ENCODE measurements around the gene ELL.

The ELL gene

GRCh38 chr19:18401580-18402112 lies 120.2 kb downstream of the ELL start:
- Histone ChIP-seq H3K9me3 (ENCODE audit: low read depth, low read length) (no peaks in the 10 kb centered on the region), H3K27ac (no peak overlapping the region), H3K9ac (ENCODE audit: insufficient read length) (no peak overlapping the region), H3K36me3 (ENCODE audit: insufficient read depth, low read length) (no peaks in the 10 kb centered on the region), H3K4me3 (no peak overlapping the region)
- no peak for DNase-seq (ENCODE audit: low read depth, low spot score)
- TF ChIP-seq FOXP2 (optimal IDR thresholded peaks at IDR 0.05; ENCODE audit: control extremely low read depth, extremely low read length, insufficient read depth) (no peak), POLR2AphosphoS5 (IDR thresholded peaks at IDR 0.05; ENCODE audit: borderline replicate concordance, low read depth, low read length) (no peak), EZH2 (IDR thresholded peaks at IDR 0.05) (no peak)

GRCh38 chr19:18399008-18399407 lies 122.9 kb downstream of the ELL start:
- no peak for DNase-seq (ENCODE audit: low read depth, low spot score)
- Histone ChIP-seq H3K27ac (no peak overlapping the region), H3K4me3 (no peak overlapping the region), H3K9ac (ENCODE audit: insufficient read length) (no peak overlapping the region), H3K9me3 (ENCODE audit: low read depth, low read length) (no peaks in the 10 kb centered on the region), H3K36me3 (ENCODE audit: insufficient read depth, low read length) (no peaks in the 10 kb centered on the region)
- TF ChIP-seq FOXP2 (optimal IDR thresholded peaks at IDR 0.05; ENCODE audit: control extremely low read depth, extremely low read length, insufficient read depth), result no peak
- TF ChIP-seq EZH2 (IDR thresholded peaks at IDR 0.05), result no peak
- TF ChIP-seq POLR2AphosphoS5 (IDR thresholded peaks at IDR 0.05; ENCODE audit: borderline replicate concordance, low read depth, low read length), result no peak

- DNase-seq (ENCODE audit: low read depth, low spot score), result no peak
- no peak within 1 kb of the TSS for H3K27ac ChIP-seq
- no peaks in the 10 kb centered on the region for H3K36me3 ChIP-seq (ENCODE audit: insufficient read depth, low read length)
- no peaks in the 10 kb centered on the region for H3K9me3 ChIP-seq (ENCODE audit: low read depth, low read length)
- H3K9ac ChIP-seq (ENCODE audit: insufficient read length), result no peak within 1 kb of the TSS
- no peak for TF ChIP-seq EZH2 (IDR thresholded peaks at IDR 0.05)
- no peak for TF ChIP-seq POLR2AphosphoS5 (IDR thresholded peaks at IDR 0.05; ENCODE audit: borderline replicate concordance, low read depth, low read length)
- no peak for TF ChIP-seq FOXP2 (optimal IDR thresholded peaks at IDR 0.05; ENCODE audit: control extremely low read depth, extremely low read length, insufficient read depth)
- no peak within 1 kb of the TSS for H3K4me3 ChIP-seq
Observed at GRCh38 chr19:18397242-18398202, 124.3 kb downstream of the ELL start, which contains the start of gene LRRC25. Gene LRRC25 (minus strand): TSS chr19:18397622. CDS start chr19:18396963, 659 bp downstream.

GRCh38 chr19:18396471-18397241 lies 125.2 kb downstream of the ELL start:
- TF ChIP-seq POLR2AphosphoS5 (IDR thresholded peaks at IDR 0.05; ENCODE audit: borderline replicate concordance, low read depth, low read length) (no peak), FOXP2 (optimal IDR thresholded peaks at IDR 0.05; ENCODE audit: control extremely low read depth, extremely low read length, insufficient read depth) (no peak), EZH2 (IDR thresholded peaks at IDR 0.05) (no peak)
- no peak for DNase-seq (ENCODE audit: low read depth, low spot score)
- Histone ChIP-seq H3K36me3 (ENCODE audit: insufficient read depth, low read length) (no peaks in the 10 kb centered on the region), H3K4me3 (no peak overlapping the region), H3K9me3 (ENCODE audit: low read depth, low read length) (no peaks in the 10 kb centered on the region), H3K27ac (no peak overlapping the region), H3K9ac (ENCODE audit: insufficient read length) (no peak overlapping the region)

- Histone ChIP-seq H3K36me3 (ENCODE audit: insufficient read depth, low read length) (no peaks in the 10 kb centered on the region), H3K4me3 (no peak overlapping the region), H3K9ac (ENCODE audit: insufficient read length) (no peak overlapping the region), H3K27ac (no peak overlapping the region), H3K9me3 (ENCODE audit: low read depth, low read length) (no peaks in the 10 kb centered on the region)
- no peak for TF ChIP-seq EZH2 (IDR thresholded peaks at IDR 0.05)
- no peak for TF ChIP-seq FOXP2 (optimal IDR thresholded peaks at IDR 0.05; ENCODE audit: control extremely low read depth, extremely low read length, insufficient read depth)
- no peak for DNase-seq (ENCODE audit: low read depth, low spot score)
Observed at GRCh38 chr19:18393836-18394235, 128.0 kb downstream of the ELL start.

GRCh38 chr19:18392926-18393325 lies 128.9 kb downstream of the ELL start:
- Histone ChIP-seq H3K9ac (ENCODE audit: insufficient read length) (no peak overlapping the region), H3K9me3 (ENCODE audit: low read depth, low read length) (no peaks in the 10 kb centered on the region), H3K27ac (no peak overlapping the region), H3K36me3 (ENCODE audit: insufficient read depth, low read length) (no peaks in the 10 kb centered on the region), H3K4me3 (no peak overlapping the region)
- TF ChIP-seq FOXP2 (optimal IDR thresholded peaks at IDR 0.05; ENCODE audit: control extremely low read depth, extremely low read length, insufficient read depth), result no peak
- DNase-seq (ENCODE audit: low read depth, low spot score), result no peak

All from SK-N-MC (cell line).